GM12878 (cell line): Measurements from ENCODE around the gene S100A4. TPM values are rescaled to one million over a fixed set of nuclear protein-coding genes. Genes with fewer than 3 reads are reported as not detected.

Experiments used
- ATAC-seq: fragments of 200-7000 bp; cut with Tn5 transposase; 3 replicates; pipeline ENCODE4 v1.9.1; 2020; ENCODE audit warnings: mild to moderate bottlenecking, moderate library complexity
- BruUV-seq: library from RNA; stranded (reverse); fragments of 400-500 nt; replicated peaks from 2 replicates; lab custom pipeline; 2021; lab: Mats Ljungman, UMichigan
- CTCF ChIA-PET: fragments of 300-600 bp; sonication (Branson Sonifier 250); formaldehyde crosslinking; extraction: SDS; loops from one replicate; lab custom pipeline; 2021; ENCODE audit warnings: inconsistent platforms; lab: Yijun Ruan, JAX
- POLR2A ChIA-PET: fragments of 350-600 bp; formaldehyde crosslinking; extraction: SDS; loops from one replicate; lab custom pipeline; 2021; ENCODE audit warnings: inconsistent platforms; lab: Charles Lee
- RAD21 ChIA-PET: fragments of 300-600 bp; sonication (Branson Sonifier 250); formaldehyde crosslinking; loops from one replicate; lab custom pipeline; 2023; ENCODE audit warnings: antibody characterized with exemption; ENCODE audit not compliant: unreplicated experiment; lab: Charles Lee
- SMC1A ChIA-PET: fragments of 300-600 bp; sonication (Branson Sonifier 250); formaldehyde crosslinking; loops from one replicate; lab custom pipeline; 2023; ENCODE audit not compliant: unreplicated experiment, uncharacterized antibody; lab: Charles Lee
- DNase-seq: peaks from one replicate; pipeline ENCODE4 v3.0.0-alpha.2; 2011; ENCODE audit warnings: low read depth, low spot score
- FAIRE-seq: peaks from 3 replicates; lab custom pipeline; 2011; peaks lifted over from hg19 to GRCh38; lab: Jason Lieb, UNC
- H2AFZ ChIP-seq: 2 replicates; pipeline ENCODE4 v1.6.0; 2011; ENCODE audit warnings: low read depth, low read length, control low read depth; ENCODE audit not compliant: control insufficient read depth
- H3K27ac ChIP-seq: 2 replicates; pipeline ENCODE4 v1.5.1; 2011; ENCODE audit warnings: control low read depth; ENCODE audit not compliant: control insufficient read depth, insufficient read depth
- H3K27me3 ChIP-seq, 2 experiments: replicated peaks in 1 of 2; 2 replicates each; pipeline versions ENCODE4 v1.6.0 to v1.6.1; 2011; ENCODE audit warnings: low read length in 1 of 2; ENCODE audit not compliant: control insufficient read depth in 2 of 2, insufficient read depth in 2 of 2
- H3K36me3 ChIP-seq, 2 experiments: 2 replicates each; pipeline ENCODE4 v1.5.1; 2011; ENCODE audit warnings: low read length in 1 of 2; ENCODE audit not compliant: control insufficient read depth in 2 of 2, insufficient read depth in 2 of 2
- H3K4me1 ChIP-seq: 2 replicates; pipeline ENCODE4 v1.6.1; 2011; ENCODE audit warnings: mild to moderate bottlenecking, low read length, moderate library complexity, mixed read lengths; ENCODE audit not compliant: control insufficient read depth, insufficient read depth
- H3K4me2 ChIP-seq: 2 replicates; pipeline ENCODE4 v1.6.0; 2011; ENCODE audit warnings: control low read depth; ENCODE audit not compliant: control insufficient read depth, insufficient read depth
- H3K4me3 ChIP-seq: fragments of 200-600 bp; sonication (generic); 2 replicates; pipeline ENCODE4 v1.5.1; 2016
- H3K79me2 ChIP-seq: 2 replicates; pipeline ENCODE4 v1.6.0; 2011; ENCODE audit warnings: low read length; ENCODE audit not compliant: control insufficient read depth, insufficient read depth
- H3K9ac ChIP-seq: 2 replicates; pipeline ENCODE4 v1.8.0; 2011; ENCODE audit warnings: low read length, control low read depth, mixed read lengths; ENCODE audit not compliant: control insufficient read depth, insufficient read depth
- H3K9me3 ChIP-seq: replicated peaks from 3 replicates; pipeline ENCODE4 v1.5.1; 2011; ENCODE audit warnings: mild to moderate bottlenecking, low read length; ENCODE audit not compliant: control insufficient read depth, insufficient read depth
- H4K20me1 ChIP-seq: 2 replicates; pipeline ENCODE4 v1.6.0; 2011; ENCODE audit not compliant: control insufficient read depth, insufficient read depth
- ATF7 ChIP-seq: fragments of 450-650 bp; IDR thresholded peaks from 2 replicates; pipeline ENCODE4 v1.6.1; 2016; ENCODE audit warnings: low read depth, mild to moderate bottlenecking
- BHLHE40 ChIP-seq, 2 experiments: fragments of 450-650 bp in 1 of 2; IDR thresholded peaks; 2 replicates each; pipeline ENCODE4 v1.6.1; 2011 to 2017; ENCODE audit warnings: low read depth in 2 of 2, borderline replicate concordance in 1 of 2, improper control_type of control experiment in 1 of 2, low read length in 1 of 2, mild to moderate bottlenecking in 1 of 2
- CBFB ChIP-seq: IDR thresholded peaks from 2 replicates; pipeline ENCODE4 v1.6.1; 2016; ENCODE audit warnings: antibody characterized with exemption, low read depth
- CHD2 ChIP-seq: IDR thresholded peaks from 2 replicates; pipeline ENCODE4 v1.6.1; 2011; ENCODE audit warnings: low read depth, low read length, improper control_type of control experiment, borderline replicate concordance
- CUX1 ChIP-seq: IDR thresholded peaks from 2 replicates; pipeline ENCODE4 v1.6.1; 2012; ENCODE audit warnings: improper control_type of control experiment, low read depth, low read length; ENCODE audit not compliant: insufficient replicate concordance
- EP300 ChIP-seq, 2 experiments: fragments of 150-350 bp in 1 of 2; IDR thresholded peaks; 2 replicates each; pipeline ENCODE4 v1.6.1; 2011 to 2012; ENCODE audit warnings: low read depth in 2 of 2, low read length in 2 of 2, borderline replicate concordance in 1 of 2, improper control_type of control experiment in 1 of 2, inconsistent platforms in 1 of 2; ENCODE audit not compliant: control insufficient read depth in 1 of 2
- FOXK2 ChIP-seq: fragments of 450-650 bp; IDR thresholded peaks from 2 replicates; pipeline ENCODE4 v1.6.1; 2017; ENCODE audit warnings: mild to moderate bottlenecking, moderate library complexity
- HCFC1 ChIP-seq: fragments of 150-350 bp; IDR thresholded peaks from 2 replicates; pipeline ENCODE4 v1.6.1; 2014; ENCODE audit warnings: low read length
- NR2F1 ChIP-seq: fragments of 450-650 bp; conservative IDR thresholded peaks from 2 replicates; pipeline ENCODE4 v1.6.1; 2017; ENCODE audit warnings: mild to moderate bottlenecking
- PAX8 ChIP-seq: fragments of 450-650 bp; IDR thresholded peaks from 2 replicates; pipeline ENCODE4 v1.6.1; 2017; ENCODE audit warnings: mild to moderate bottlenecking, moderate library complexity
- RBBP5 ChIP-seq: fragments of 200-600 bp; sonication (generic); conservative IDR thresholded peaks from 2 replicates; pipeline ENCODE4 v1.6.1; 2016
- TCF7 ChIP-seq: IDR thresholded peaks from 2 replicates; pipeline ENCODE4 v1.6.1; 2014; ENCODE audit warnings: antibody characterized with exemption, borderline replicate concordance
- ZNF622 ChIP-seq: fragments of 450-650 bp; IDR thresholded peaks from 2 replicates; pipeline ENCODE4 v1.6.1; 2017; ENCODE audit warnings: mild to moderate bottlenecking, inconsistent platforms
- WGBS: methylation state at CpG from one replicate; pipeline ENCODE4 v1.1.6; 2016; ENCODE audit warnings: low lambda C conversion rate; ENCODE audit not compliant: insufficient replicate concordance, insufficient coverage; ENCODE audit errors: missing lambda C conversion rate; 5-methylcytosine and 5-hydroxymethylcytosine counted together
- in situ Hi-C: fragments of 300-500 bp; cut with MboI; formaldehyde crosslinking; loops from 9 replicates; pipeline ENCODE4 v1.14.3; 2018; ENCODE audit warnings: mixed read lengths
- intact Hi-C: fragments of 100-400 bp; cut with micrococcal nuclease; formaldehyde crosslinking; loops from one replicate; pipeline ENCODE4 v1.14.2; 2022; ENCODE audit not compliant: unreplicated experiment
- polyA plus RNA-seq, 11 experiments: library from polyadenylated mRNA; depleted of rRNA in 4 of 11; unstranded in 6 of 11; stranded (reverse) in 5 of 11; fragments of >200 nt; fragmentation: Nextera tagmentation in 4 of 11; fragmentation: Illumina TruSeq in 1 of 11; extraction: Ambion mirVana in 4 of 11; extraction: Trizol in 1 of 11; gene quantifications; 1 replicate in 1 of 11; 2 replicates in 10 of 11; pipeline versions ENCODE4 v1.2.1 to v1.2.3, GENCODE V29; 2011 to 2016; ENCODE audit warnings: inconsistent platforms in 2 of 11, missing spikeins in 2 of 11, low read depth in 1 of 11
- total RNA-seq, 4 experiments: library from RNA; depleted of rRNA in 3 of 4; stranded (reverse); fragments of >200 nt in 3 of 4; fragmentation: Illumina TruSeq in 1 of 4; extraction: Trizol in 1 of 4; gene quantifications; 2 replicates each; pipeline versions ENCODE4 v1.2.1 to v1.2.3, GENCODE V29; 2013 to 2021
- TF ChIP-seq, protein P1 (sequence below): fragments of 450-650 bp; IDR thresholded peaks from 2 replicates; pipeline ENCODE4 v1.6.1; 2018; ENCODE audit warnings: mild to moderate bottlenecking, low read depth, moderate library complexity; ENCODE audit not compliant: partially characterized antibody

The S100A4 gene
- total and polyA plus RNA-seq, 10 of the 15 experiments (the other 5 are each of a cell fraction or from before 2014, with no cell fraction given) = 4.3 to 104 (median 27.3) TPM

GRCh38 chr1:153532769-153533599, 12.6 kb downstream of the S100A4 start (continued):
- TF ChIP-seq CHD2 (no peak), FOXK2 (no peak), ZNF622 (no peak), ATF7 (no peak), CUX1 (no peak)

DNA sequence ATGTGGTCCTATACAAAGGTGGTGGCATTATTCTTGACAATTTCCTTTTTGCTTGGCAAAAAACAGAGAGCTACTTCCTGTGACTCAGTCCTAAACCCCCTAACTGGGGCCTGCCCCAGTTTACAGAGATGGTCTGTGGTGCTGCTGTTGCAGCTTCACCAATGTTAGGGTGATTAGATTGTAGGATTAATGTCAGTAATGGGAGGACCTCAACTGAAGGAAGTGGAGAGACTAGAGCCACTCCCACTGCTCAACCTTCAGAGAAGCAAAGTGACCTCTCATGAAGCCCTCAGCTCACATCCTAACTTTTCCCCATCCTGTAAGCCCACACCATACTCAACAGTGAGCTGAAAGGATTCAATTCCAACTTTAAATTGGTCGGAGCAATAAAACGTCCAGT, 13.4 kb downstream of the S100A4 start:
- Histone ChIP-seq H3K79me2 (no peaks in the 10 kb centered on the region; the same call in 1 of the 2 replicates), H3K4me1 (peaks cover 12% of the 10 kb centered on the region), H4K20me1 (no peaks in the 10 kb centered on the region), H3K9me3 (no peaks in the 10 kb centered on the region), H3K27me3 (no peaks in the 10 kb centered on the region), H3K9ac (no peak overlapping the region), H2AFZ (no peak overlapping the region), H3K4me3 (no peak overlapping the region), H3K36me3 (no peaks in the 10 kb centered on the region), H3K4me2 (no peak overlapping the region), H3K27ac (no peak overlapping the region)
- SMC1A ChIA-PET = interaction anchor here (0.9 to 5.6 kb wide), 16 partner anchors 8 to 95 kb away, joined by 3 to 72 read pairs (median 6); partner anchors contain the start of genes S100A13, S100A14, S100A4 and S100A5
- intact Hi-C loops = loop anchor here (5.0 kb wide), 1 partner anchor 35 kb away; the partner anchor contains the start of gene S100A2
- peak; percentile 44 for FAIRE-seq
- POLR2A ChIA-PET = interaction anchor here (1.0 to 1.8 kb wide), 2 partner anchors 36 to 186 kb away, joined by 3 to 8 read pairs; no protein-coding TSS in a partner anchor
- BruUV-seq = no TSS peak
- in situ Hi-C loops = no loop called here
- no peak for ATAC-seq
- CTCF ChIA-PET = interaction anchor here (0.6 to 8.6 kb wide), 18 partner anchors 8 to 455 kb away, joined by 3 to 216 read pairs (median 10); partner anchors contain the start of genes RAB13, S100A14, S100A2 and S100A4
- DNase-seq = no peak
- 47% methylated on average over 2 of the region's 2 CpGs for WGBS
- RAD21 ChIA-PET = interaction anchor here (0.7 to 6.4 kb wide), 10 partner anchors 12 to 178 kb away, joined by 3 to 74 read pairs (median 4); partner anchors contain the start of genes CHTOP and S100A2
- no peak for TF ChIP-seq EP300 (IDR thresholded peaks at IDR 0.05; ENCODE audit: borderline replicate concordance in 1 of 2, control insufficient read depth in 1 of 2, low read depth in 2 of 2, low read length in 2 of 2)
- TF ChIP-seq HCFC1 = no peak
- no peak for TF ChIP-seq NR2F1
- no peak for TF ChIP-seq CBFB
- TF ChIP-seq, protein P1, sequence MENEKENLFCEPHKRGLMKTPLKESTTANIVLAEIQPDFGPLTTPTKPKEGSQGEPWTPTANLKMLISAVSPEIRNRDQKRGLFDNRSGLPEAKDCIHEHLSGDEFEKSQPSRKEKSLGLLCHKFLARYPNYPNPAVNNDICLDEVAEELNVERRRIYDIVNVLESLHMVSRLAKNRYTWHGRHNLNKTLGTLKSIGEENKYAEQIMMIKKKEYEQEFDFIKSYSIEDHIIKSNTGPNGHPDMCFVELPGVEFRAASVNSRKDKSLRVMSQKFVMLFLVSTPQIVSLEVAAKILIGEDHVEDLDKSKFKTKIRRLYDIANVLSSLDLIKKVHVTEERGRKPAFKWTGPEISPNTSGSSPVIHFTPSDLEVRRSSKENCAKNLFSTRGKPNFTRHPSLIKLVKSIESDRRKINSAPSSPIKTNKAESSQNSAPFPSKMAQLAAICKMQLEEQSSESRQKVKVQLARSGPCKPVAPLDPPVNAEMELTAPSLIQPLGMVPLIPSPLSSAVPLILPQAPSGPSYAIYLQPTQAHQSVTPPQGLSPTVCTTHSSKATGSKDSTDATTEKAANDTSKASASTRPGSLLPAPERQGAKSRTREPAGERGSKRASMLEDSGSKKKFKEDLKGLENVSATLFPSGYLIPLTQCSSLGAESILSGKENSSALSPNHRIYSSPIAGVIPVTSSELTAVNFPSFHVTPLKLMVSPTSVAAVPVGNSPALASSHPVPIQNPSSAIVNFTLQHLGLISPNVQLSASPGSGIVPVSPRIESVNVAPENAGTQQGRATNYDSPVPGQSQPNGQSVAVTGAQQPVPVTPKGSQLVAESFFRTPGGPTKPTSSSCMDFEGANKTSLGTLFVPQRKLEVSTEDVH = no peak
- TF ChIP-seq TCF7 = no peak
- no peak for TF ChIP-seq RBBP5
- TF ChIP-seq BHLHE40 (IDR thresholded peaks at IDR 0.05; ENCODE audit: borderline replicate concordance in 1 of 2, low read depth in 2 of 2, low read length in 1 of 2) = no peak
- no peak for TF ChIP-seq PAX8
